ENCODE data around the gene COPS2.
"Not testable (repeated sequence)": the region's sequence is repeated elsewhere in the genome, so short reads cannot be mapped to it uniquely, and the experiment has no call there.

The COPS2 gene

DNA sequence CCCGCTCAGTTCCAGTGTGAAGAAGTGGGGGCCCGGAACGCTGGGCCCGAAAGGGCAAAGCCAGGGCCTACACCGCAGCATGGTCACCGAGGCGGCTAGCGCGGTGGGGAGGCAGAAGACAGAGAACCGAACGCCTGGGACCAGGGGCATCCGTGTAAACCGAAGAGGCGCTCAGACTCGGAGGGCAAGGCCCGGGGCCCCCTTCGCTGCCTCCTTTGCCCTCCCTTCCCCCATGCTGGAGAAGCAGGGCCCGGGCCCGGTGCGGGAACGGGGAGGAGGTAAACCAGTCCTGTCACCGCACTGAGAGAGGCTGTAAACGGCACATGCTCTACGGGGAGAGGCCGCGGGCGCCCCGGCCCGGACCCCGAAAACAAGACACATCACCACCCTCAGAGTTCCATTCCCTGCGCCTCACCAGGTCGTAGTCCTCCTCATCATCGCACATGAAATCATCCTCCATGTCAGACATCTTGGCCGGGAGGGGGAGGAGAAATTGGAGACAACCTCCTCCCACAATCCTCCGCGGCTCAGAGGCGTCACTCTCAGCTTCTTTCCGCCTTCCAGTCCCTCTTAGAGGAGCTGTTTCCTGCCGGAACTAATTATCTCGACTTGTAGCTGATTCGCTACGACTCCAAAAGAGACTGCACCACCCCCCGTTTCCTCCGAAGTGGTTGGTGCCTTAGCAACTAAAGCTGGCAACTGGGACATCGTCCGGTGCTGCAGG is at the start of gene COPS2:
Gene COPS2 (minus strand): TSS at position 490 of the 724 bp plus-strand sequence. CDS start 21 bp downstream, at position 469.
- DNase-seq (ENCODE audit: extremely low spot score, insufficient read length, low read depth) (peak; percentile 67), FAIRE-seq (peak; percentile 93)

DNA sequence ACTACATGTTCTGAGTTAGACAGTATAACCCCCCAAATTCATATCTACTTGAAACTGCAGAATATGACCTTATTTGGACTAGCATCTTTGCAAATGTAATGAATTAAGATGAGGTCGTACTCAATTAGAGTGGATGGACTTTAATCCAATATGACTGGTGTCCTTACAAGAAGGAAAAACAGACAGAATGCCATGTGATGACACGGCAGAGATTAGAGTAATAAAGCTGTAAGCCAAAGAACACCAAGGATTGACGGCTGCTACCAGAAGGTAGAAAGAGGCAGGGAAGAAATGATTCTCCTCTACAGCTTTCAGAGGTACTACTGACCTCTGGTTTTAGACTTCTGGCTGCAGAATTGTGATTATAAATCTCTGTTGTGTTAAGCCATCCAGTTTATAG is 44.9 kb upstream of the COPS2 start:
- FAIRE-seq (no peak), DNase-seq (ENCODE audit: extremely low spot score, insufficient read length, low read depth) (no peak)

DNA sequence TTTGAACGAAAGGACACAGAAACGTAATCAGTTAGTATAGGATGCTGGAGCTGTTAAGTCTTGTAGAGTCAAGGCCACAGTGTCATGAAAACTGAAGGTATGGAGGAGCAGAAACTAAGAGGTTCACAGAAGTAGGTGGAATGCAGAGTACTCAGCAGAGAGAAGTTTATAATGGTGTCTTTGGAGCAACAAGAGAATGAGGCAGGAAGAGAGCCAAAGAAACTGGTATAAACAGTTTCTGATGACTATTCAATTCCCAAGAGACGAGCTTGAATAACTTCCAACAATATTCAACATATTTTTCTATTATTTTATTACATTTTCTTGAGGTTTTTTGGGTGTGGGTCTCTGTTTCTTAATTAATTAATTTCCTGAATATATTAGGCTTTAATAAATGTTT is 44.3 kb upstream of the COPS2 start:
- no peak for DNase-seq (ENCODE audit: extremely low spot score, insufficient read length, low read depth)
- FAIRE-seq, result no peak

DNA sequence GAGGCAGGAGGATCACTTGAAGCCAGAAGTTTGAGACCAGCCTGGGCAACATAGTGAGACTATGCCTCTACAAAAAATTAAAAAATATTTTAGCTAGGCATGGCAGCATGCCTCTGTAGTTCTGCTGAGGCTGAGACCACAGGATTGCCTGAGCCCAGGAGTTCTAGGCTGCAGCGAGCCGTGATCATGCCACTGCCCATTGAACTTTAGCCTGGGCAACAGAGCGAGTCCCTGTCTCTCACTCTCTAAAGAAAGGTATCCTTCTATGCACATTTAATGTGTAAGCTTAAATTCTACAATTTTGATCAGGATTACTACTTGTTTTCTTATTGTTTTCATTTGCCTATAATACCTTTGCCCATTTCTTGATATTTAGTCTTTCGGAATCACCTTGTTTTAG is 41.5 kb upstream of the COPS2 start:
- FAIRE-seq, result no peak
- DNase-seq (ENCODE audit: extremely low spot score, insufficient read length, low read depth), result no peak

DNA sequence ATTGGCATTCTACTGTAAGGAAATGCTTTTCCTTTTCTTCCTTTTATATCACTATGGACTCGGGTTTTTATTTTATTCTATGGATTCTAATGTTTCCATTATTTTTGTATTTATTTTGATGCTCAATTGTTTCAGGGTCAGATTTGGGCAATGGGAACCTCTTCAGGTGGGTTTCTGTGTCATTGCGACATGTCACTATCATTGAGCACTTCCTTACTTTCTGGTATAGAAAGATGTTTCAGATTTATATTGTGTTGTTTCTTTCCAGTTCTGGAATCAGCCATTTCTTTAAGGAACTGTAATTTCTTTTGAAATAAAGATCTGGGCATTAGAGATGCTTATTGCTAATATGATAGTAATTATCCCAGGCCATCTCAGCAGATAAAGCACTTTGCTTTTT is 36.5 kb upstream of the COPS2 start:
- no peak for DNase-seq (ENCODE audit: extremely low spot score, insufficient read length, low read depth)
- FAIRE-seq, result no peak

DNA sequence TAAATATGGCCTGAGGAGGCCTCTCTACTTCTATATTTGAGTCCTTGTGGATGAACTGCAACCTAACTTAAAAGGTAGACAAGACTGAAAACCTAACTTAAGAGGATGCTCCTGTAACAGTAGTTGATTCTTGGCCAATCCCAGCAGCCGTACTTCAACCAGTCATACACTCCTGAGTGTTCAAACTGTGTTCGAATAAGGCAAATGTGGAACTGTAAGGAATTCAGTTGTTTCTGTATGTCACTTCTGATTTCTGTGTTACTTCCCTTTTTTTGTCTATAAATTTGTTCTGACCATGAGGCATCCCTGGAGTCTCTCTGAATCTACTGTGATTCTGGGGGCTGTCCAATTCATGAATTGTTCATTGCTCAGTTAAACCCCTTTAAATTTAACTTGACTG is 35.2 kb upstream of the COPS2 start:
- DNase-seq (ENCODE audit: extremely low spot score, insufficient read length, low read depth) (no peak), FAIRE-seq (no peak)

DNA sequence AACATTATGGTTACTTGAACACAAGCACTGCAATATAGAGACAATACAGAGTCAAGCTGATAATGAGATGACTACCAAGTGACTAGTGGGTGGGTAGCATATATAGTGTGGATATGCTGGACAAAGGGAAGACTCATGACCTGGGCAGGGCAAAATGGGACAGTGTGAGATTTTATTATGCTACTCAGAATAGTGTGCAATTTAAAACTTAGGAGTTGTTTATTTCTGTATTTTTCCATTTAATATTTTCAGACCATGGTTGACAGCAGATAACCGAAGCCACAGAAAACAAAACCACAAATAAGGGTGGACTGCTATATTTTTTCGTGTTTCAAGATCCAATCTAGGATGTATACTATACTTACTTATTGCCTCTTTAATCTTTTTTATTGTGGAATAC is 34.2 kb upstream of the COPS2 start:
- FAIRE-seq (no peak), DNase-seq (ENCODE audit: extremely low spot score, insufficient read length, low read depth) (no peak)

DNA sequence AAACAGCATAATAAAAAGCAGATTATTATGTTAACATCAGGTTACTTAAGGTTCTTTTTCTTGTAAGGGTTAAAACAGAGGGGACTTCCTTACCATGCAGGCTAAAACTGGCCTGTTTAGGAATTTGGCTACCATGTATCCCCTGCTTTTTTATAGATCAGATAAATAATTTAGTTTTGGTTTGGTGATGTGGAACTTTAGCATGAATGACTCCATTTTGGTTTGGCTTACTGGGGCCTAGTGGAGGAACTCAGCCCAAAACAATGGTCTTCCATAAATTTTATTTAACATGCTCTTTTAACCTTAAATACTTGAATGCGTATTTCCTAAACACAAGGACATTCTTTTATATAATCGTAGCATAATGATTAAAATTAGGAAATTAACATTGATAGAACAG is 33.5 kb upstream of the COPS2 start:
- FAIRE-seq (no peak), DNase-seq (ENCODE audit: extremely low spot score, insufficient read length, low read depth) (no peak)

DNA sequence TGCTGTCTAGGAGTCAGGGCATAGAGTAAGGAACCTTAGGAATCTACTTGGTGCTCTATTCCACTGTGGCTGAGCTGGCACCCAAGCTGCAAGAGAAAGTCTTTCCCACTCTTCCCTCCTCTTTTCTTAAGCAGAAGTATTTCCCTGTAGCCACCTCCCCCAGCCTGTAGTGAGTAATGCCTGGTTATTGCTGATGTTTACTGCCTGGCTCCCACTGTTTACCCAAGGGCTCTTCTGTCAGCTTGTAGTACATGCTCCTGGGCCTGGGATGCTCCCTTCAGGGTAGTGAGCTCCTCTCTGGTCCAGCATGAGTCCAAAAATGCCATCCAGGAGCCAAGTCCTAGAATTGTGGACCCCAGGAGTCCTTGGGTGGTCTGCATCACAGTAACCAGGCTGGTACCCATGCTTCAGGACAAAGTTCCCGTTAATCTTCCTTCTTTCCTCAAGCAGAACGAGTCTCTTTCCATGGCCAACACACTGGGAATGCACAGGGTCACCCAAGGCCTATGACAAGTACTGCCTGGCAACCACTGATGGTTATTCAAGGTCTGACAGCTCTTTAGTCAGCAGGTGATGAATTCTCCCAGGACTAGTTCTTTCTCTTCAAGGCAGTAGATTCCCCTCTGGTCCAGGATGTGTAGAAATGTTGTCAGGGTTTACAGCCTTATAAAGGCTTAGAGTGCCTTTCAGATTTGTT is 32.3 kb upstream of the COPS2 start:
- DNase-seq (ENCODE audit: extremely low spot score, insufficient read length, low read depth), result no peak
- FAIRE-seq, result no peak

DNA sequence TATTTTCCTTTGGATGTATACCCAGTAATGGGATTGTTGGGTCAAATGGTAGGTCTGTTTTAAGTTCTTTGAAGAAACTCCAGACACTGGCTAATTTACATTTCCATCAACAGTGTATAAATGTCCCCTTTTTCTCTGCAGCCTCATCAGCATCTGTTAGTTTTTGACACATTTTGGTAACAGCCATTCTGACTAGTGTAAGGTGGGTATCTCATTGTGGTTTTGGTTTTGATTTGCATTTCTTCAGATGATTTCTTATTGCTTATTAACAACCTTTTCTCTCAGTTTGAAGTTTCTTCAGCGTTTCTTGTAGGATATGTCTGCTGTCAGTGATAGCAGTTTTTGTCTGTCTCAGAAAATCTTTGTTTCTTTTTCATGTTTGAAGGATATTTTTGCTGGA is 30.1 kb upstream of the COPS2 start:
- DNase-seq (ENCODE audit: extremely low spot score, insufficient read length, low read depth) (no peak), FAIRE-seq (peak; percentile 93)

DNA sequence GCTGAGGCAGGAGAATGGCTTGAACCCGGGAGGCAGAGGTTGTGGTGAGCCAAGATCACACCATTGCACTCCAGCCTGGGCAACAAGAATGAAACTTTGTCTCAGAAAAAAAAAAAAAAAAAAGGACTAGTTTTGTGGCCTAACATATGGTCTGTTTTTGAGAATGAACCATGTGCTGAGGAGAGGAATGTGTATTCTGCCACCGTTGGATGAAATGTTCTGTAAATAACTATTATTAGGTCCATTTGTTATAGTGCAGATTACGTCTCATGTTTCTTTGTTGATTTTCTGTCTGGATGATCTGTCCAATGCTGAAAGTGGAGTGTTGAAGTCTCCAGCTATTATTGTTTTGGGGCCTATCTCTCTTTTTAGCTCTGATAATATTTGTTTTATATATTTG is 28.3 kb upstream of the COPS2 start:
- not testable (repeated sequence) for FAIRE-seq; DNase-seq (ENCODE audit: extremely low spot score, insufficient read length, low read depth)

DNA sequence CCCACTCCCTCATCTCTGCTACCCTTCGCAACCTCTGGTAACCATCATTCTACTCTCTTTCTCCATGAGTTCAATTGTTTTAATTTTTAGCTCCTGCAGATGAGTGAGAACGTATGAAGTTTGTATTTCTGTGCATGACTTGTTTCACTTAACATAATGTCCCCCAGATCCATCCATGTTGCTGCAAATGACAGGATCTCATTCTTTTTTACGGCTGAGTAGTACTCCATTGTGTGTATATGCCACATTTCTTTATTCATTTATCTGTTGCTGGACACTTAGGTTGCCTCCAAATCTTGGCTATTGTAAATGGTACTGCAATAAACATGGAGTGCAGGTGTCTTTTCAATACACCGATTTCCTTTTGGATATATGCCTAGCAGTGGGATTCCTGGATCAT is 26.7 kb upstream of the COPS2 start:
- no peak for DNase-seq (ENCODE audit: extremely low spot score, insufficient read length, low read depth)
- FAIRE-seq, result no peak

DNA sequence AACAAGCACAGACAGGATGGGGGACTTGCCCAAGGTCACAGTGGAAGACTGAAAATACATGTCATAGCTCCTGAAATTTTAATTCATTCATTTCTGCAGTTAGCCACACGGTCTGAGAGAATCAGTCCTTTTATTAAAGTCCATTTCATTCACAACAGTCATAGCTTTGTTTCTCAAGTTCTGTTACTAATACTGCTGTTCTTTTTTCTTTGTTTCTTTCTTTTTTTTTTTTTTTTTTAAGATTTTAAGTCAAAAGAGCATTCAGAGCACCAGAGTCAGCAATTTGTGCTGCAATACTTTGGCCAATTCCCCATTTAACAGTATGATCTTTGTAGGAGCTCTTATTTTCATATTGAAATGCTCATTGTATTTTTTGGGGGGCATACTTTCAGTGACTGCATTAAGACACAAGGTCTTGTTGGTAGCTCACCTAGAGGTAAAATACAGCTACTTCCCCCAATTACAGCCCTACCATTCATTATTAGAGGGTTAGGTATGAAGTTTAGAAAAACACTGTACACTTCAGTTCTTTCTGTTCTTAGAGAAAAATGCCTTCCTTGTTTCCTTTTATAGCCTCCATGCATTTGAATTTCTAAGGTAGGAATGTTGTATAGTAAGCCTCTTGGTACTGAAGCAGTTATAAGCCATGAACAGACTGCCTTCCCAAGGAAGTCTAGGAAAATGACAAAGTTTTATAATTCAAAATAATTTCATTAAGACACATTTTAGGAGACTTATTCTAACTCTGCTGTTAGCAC is 24.2 kb upstream of the COPS2 start:
- FAIRE-seq (no peak), DNase-seq (ENCODE audit: extremely low spot score, insufficient read length, low read depth) (no peak)

DNA sequence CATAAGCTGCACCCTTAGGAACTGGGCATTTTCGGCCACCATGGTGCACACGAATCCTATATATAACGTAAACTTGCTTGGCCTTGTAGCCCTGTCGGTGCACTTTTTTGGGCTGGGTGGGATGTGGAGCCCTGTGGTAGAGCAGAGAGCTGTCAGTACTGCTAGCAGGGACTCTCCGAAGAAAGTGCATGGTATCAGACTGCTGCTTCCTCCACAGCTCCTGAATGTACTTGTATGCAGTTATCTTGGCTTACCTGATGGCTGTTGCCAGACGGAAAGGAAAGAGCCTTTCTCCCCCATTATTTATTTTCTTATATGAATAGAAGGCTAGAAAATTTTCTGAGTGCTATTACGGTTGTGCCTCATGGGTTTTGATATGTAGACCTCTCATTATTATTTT is 23.1 kb upstream of the COPS2 start:
- FAIRE-seq (no peak), DNase-seq (ENCODE audit: extremely low spot score, insufficient read length, low read depth) (no peak)

DNA sequence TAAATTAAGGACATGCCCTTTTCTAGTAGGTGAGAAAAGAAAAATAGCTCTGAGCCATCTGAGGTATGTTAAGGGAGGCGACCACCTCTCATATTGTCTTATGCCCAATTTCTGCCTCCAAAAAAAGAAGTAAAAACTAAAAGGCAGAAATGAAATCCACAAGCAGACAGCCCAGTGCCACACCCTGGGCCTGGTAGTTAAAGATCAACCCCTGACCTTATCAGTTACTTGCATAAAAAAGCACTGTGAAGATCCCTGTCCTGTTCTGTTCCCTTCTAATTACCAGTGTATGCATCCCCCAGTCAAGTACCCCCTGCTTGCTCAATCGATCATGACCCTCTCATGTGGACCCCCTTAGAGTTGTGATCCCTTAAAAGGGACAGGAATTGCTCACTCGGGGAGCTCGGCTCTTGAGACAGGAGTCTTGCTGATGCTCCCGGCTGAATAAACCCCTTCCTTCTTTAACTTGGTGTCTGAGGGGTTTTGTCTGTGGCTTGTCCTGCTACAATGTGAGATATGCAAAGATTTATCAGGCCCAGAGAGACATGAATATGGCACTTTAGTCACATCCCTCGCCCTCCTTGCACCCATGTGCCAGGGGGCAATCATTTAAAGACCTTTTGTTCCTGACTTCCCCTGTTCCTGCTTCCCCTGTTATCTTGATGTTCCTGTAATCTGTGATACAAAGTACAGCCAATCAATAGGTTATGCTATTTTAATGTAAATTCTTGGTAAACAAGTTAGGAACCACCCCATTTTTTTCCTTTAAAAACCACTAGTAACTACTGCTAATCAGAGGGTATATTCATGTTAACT is 20.4 kb upstream of the COPS2 start:
- not testable (repeated sequence) for DNase-seq (ENCODE audit: extremely low spot score, insufficient read length, low read depth); FAIRE-seq

DNA sequence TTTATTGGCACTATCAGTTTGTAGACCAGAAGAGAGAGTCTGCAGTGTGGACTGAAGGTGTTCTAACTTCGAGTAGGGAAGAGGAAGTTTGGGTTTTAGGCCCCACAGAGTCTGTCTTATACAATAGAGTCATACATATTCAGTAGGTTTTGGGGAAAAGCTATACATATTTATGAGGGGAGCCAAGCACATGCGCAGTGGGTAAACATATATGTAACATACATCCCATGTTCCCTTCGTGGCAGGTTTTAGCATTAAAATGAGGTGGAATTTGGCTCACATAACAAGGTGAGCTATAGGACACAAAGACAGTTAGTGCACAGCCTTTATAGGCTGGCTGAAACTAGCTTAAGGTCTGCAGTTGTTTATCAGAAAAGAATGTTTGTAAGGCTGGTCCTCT is 19.5 kb upstream of the COPS2 start:
- FAIRE-seq (no peak), DNase-seq (ENCODE audit: extremely low spot score, insufficient read length, low read depth) (no peak)

DNA sequence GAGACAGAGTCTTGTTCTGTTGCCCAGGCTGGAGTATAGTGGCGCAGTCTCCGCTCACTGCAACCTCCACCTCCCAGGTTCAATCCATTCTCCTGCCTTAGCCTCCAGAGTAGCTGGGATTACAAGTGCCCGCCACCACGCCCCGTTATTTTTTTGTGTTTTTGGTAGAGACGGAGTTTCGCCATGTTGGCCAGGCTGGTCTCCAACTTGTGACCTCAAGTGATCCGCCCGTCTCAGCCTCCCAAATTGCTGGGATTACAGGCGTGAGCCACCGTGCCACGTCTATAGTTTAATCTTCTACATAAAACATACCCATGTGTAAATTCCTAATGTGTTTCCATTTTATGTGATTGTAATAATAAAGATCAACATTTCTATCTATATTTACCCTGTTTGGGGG is 16.4 kb upstream of the COPS2 start:
- DNase-seq (ENCODE audit: extremely low spot score, insufficient read length, low read depth) (no peak), FAIRE-seq (no peak)

DNA sequence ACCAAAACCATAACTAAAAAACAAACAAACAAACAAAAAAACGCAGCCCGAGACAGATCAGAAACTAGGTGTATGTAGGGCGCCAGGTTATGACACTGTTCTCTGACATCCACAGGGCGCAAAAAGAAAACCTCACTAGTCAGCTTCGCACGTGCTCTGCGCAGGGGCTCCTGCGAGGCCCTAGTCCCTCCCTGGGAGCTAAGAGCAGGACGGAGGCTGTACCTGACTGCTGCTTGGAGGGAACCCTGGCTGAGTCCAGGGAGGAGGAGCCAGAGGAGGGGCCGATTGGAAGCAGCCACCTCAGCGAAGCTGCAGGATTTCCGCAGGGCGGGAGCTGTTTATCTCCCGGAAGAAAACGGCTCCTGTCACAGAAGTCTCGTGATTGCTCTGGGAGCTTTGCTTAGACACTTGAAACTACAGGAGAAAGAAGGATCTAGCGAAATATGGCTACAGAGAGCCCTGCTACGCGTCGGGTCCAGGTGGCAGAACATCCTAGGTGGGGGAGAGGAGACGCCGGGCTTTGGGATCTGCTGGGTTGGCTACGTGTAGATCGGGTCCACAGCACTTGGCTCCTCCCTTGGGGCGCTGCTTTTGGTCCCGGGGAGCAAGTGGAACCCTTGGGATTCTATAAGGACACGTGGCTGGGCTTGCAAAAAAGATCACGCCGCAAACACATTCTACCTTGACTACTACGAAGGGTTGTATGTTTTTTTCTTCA is 14.6 kb upstream of the COPS2 start, which contains the start of gene GALK2:
Gene GALK2 (plus strand): TSS at position 368 of the 718 bp plus-strand sequence. CDS start 76 bp downstream, at position 444.
- FAIRE-seq, result peak; percentile 90

DNA sequence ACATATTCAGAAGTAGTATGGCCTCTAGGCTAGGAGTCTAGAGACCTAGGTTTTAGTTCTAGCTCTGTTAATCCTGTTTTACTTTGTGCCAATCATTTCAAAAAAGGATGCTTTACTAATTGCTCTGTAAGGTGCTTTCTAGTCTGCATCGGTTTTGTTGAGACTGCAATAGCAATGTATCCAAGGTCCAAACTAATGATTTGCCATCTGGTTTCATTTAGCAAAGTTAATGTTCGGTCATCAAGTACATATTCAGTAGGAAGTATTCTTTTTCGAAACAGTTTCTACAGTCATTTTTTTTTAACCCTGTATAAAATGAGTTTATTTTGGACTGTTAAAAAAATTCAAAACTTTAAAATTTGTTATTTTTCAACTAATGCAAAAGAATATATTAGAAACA is 12.6 kb upstream of the COPS2 start:
- FAIRE-seq, result no peak

More for the DNA sequence above, 14.6 kb upstream of the COPS2 start, which contains the start of gene GALK2:
- DNase-seq (ENCODE audit: extremely low spot score, insufficient read length, low read depth), result peak; percentile 50

More for the DNA sequence above, 12.6 kb upstream of the COPS2 start:
- no peak for DNase-seq (ENCODE audit: extremely low spot score, insufficient read length, low read depth)
